PC-3 (cell line): ENCODE results near the gene TBXA2R. TPM values are rescaled to one million over a fixed set of nuclear protein-coding genes. Genes with fewer than 3 reads are reported as not detected.

Source experiments
- ATAC-seq: fragments of 200-7000 bp; cut with Tn5 transposase; 2 replicates; pipeline ENCODE4 v1.9.1; 2020; ENCODE audit warnings: mild to moderate bottlenecking, moderate library complexity
- BruUV-seq: library from RNA; stranded (reverse); fragments of 400-500 nt; replicated peaks from 2 replicates; lab custom pipeline; 2021; lab: Mats Ljungman, UMichigan
- CTCF ChIA-PET: fragments of 300-600 bp; sonication (Branson Sonifier 250); formaldehyde crosslinking; loops from one replicate; lab custom pipeline; 2022; ENCODE audit warnings: antibody characterized with exemption; lab: Charles Lee
- POLR2A ChIA-PET: fragments of 300-600 bp; sonication (Branson Sonifier 250); formaldehyde crosslinking; loops from one replicate; lab custom pipeline; 2022; ENCODE audit warnings: antibody characterized with exemption; ENCODE audit not compliant: unreplicated experiment; lab: Charles Lee
- DNase-seq: peaks from one replicate; pipeline ENCODE4 v3.0.0-alpha.2; 2015
- H2AFZ ChIP-seq: fragments of 300-600 bp; sonication (generic); 2 replicates; pipeline ENCODE4 v1.6.0; 2016; ENCODE audit warnings: antibody characterized with exemption, low read length
- H3F3A ChIP-seq: fragments of 300-600 bp; sonication (generic); one replicate; pipeline ENCODE4 v1.6.0; 2017; ENCODE audit warnings: antibody characterized with exemption, low read length, control low read depth, mild to moderate bottlenecking; ENCODE audit not compliant: unreplicated experiment
- H3K27ac ChIP-seq: fragments of 300-600 bp; sonication (generic); 2 replicates; pipeline ENCODE4 v1.5.1; 2016; ENCODE audit warnings: mild to moderate bottlenecking, low read length
- H3K27me3 ChIP-seq: fragments of 300-600 bp; sonication (generic); 2 replicates; pipeline ENCODE4 v1.6.1; 2016; ENCODE audit warnings: low read length, mixed read lengths
- H3K36me3 ChIP-seq: fragments of 300-600 bp; sonication (generic); 2 replicates; pipeline ENCODE4 v1.6.1; 2016; ENCODE audit warnings: low read depth, mixed run types, low read length, mixed read lengths
- H3K4me1 ChIP-seq: fragments of 300-600 bp; sonication (generic); 2 replicates; pipeline ENCODE4 v1.5.1; 2016; ENCODE audit warnings: low read length; ENCODE audit not compliant: insufficient read depth
- H3K4me2 ChIP-seq: fragments of 300-600 bp; sonication (generic); 2 replicates; pipeline ENCODE4 v1.6.0; 2016; ENCODE audit warnings: low read length
- H3K4me3 ChIP-seq: fragments of 300-600 bp; sonication (generic); 2 replicates; pipeline ENCODE4 v1.5.1; 2016; ENCODE audit warnings: mild to moderate bottlenecking, low read length, mixed read lengths
- H3K79me2 ChIP-seq: fragments of 300-600 bp; sonication (generic); 2 replicates; pipeline ENCODE4 v1.6.1; 2017; ENCODE audit warnings: low read length, mixed read lengths
- H3K9ac ChIP-seq: fragments of 300-600 bp; sonication (generic); 2 replicates; pipeline ENCODE4 v1.6.0; 2016; ENCODE audit warnings: mild to moderate bottlenecking, low read length
- H3K9me2 ChIP-seq: fragments of 300-600 bp; sonication (generic); replicated peaks from 2 replicates; pipeline ENCODE4 v1.6.1; 2016; ENCODE audit warnings: mixed run types, low read length, mixed read lengths
- H3K9me3 ChIP-seq: fragments of 300-600 bp; sonication (generic); 2 replicates; pipeline ENCODE4 v1.6.1; 2016; ENCODE audit warnings: low read length, mixed read lengths
- H4K20me1 ChIP-seq: fragments of 300-600 bp; sonication (generic); 2 replicates; pipeline ENCODE4 v1.6.1; 2016; ENCODE audit warnings: low read length, mixed read lengths
- EZH2 ChIP-seq: fragments of 300-600 bp; sonication (generic); IDR thresholded peaks from one replicate; pipeline ENCODE4 v1.6.1; 2017; ENCODE audit warnings: antibody characterized with exemption, mild to moderate bottlenecking, low read length; ENCODE audit not compliant: unreplicated experiment
- EZH2phosphoT487 ChIP-seq: fragments of 300-600 bp; sonication (generic); IDR thresholded peaks from 2 replicates; pipeline ENCODE4 v1.6.1; 2018; ENCODE audit warnings: mild to moderate bottlenecking, antibody characterized with exemption, low read length, borderline replicate concordance
- intact Hi-C: fragments of 100-400 bp; cut with micrococcal nuclease; formaldehyde crosslinking; loops from 2 replicates; pipeline ENCODE4 v1.9.0; 2023
- total RNA-seq: library from RNA; depleted of rRNA; stranded (reverse); fragments of >200 nt; gene quantifications from 2 replicates; pipeline ENCODE4 v1.2.3, GENCODE V29; 2014
- TF ChIP-seq, protein P1 (sequence below): fragments of 300-600 bp; sonication (generic); conservative IDR thresholded peaks from 2 replicates; pipeline ENCODE4 v1.5.1; 2017; ENCODE audit warnings: antibody characterized with exemption, low read depth, mild to moderate bottlenecking, low read length

TBXA2R gene
- total RNA-seq, 1 experiment from 2014 or later, result 0.77 TPM

DNA sequence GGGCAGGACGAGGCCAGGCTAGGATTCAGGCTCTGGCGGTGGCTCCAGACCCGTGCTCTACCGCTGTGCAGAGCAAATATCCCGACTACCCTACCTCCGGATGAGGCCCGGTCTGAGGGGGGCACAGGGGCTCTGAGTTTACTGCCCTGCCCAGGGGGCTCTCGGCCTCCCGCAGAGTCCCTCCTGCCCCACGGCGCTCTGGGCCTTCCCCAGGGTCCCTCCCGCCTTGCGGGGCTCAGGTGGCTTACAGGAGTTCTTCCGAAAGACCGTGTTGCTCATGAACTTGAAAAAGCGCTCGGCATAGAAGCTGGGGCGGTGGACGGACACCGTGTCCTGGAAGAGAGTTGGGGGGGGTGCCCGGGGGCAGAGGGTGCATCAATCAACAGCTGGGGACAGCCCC lies 39.1 kb upstream of the TBXA2R start:
- Histone ChIP-seq H3K79me2 (no peaks in the 10 kb centered on the region), H3K4me1 (no peaks in the 10 kb centered on the region), H3F3A (no peaks in the 10 kb centered on the region), H3K9ac (no peak overlapping the region), H3K9me3 (no peaks in the 10 kb centered on the region), H3K36me3 (no peaks in the 10 kb centered on the region), H3K9me2 (no peaks in the 10 kb centered on the region), H3K4me2 (no peak overlapping the region), H4K20me1 (no peaks in the 10 kb centered on the region), H3K27me3 (no peaks in the 10 kb centered on the region), H3K4me3 (no peak overlapping the region), H2AFZ (no peak overlapping the region), H3K27ac (no peak overlapping the region)
- TF ChIP-seq EZH2phosphoT487, result no peak
- TF ChIP-seq, protein P1, sequence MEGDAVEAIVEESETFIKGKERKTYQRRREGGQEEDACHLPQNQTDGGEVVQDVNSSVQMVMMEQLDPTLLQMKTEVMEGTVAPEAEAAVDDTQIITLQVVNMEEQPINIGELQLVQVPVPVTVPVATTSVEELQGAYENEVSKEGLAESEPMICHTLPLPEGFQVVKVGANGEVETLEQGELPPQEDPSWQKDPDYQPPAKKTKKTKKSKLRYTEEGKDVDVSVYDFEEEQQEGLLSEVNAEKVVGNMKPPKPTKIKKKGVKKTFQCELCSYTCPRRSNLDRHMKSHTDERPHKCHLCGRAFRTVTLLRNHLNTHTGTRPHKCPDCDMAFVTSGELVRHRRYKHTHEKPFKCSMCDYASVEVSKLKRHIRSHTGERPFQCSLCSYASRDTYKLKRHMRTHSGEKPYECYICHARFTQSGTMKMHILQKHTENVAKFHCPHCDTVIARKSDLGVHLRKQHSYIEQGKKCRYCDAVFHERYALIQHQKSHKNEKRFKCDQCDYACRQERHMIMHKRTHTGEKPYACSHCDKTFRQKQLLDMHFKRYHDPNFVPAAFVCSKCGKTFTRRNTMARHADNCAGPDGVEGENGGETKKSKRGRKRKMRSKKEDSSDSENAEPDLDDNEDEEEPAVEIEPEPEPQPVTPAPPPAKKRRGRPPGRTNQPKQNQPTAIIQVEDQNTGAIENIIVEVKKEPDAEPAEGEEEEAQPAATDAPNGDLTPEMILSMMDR, result no peak
- no peak for TF ChIP-seq EZH2
- BruUV-seq, result no TSS peak
- DNase-seq, result no peak
- ATAC-seq, result no peak
- ChIA-PET POLR2A (no interaction called here), CTCF (no interaction called here)
- intact Hi-C loops, result no loop called here

DNA sequence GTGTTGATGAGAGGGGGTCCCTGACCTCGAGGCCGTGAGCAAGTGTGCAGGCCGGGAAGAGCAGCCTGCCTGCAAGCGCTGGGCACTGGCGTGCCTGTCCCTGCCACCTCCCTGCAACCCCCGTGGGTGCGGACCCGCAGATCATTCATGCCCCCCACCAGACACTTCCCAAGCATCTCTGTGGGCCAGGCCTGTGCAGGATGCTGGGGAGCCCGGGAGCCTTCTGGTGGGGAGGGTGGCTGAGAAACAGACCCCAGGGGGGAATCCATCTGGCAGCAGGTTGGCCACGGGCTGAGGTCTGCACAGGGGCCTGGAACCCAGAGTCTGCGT lies 38.4 kb upstream of the TBXA2R start:
- Histone ChIP-seq H4K20me1 (no peaks in the 10 kb centered on the region), H3K36me3 (no peaks in the 10 kb centered on the region), H3K79me2 (no peaks in the 10 kb centered on the region), H3K9me3 (no peaks in the 10 kb centered on the region), H3K27me3 (no peaks in the 10 kb centered on the region), H3K27ac (no peak overlapping the region), H3K9me2 (no peaks in the 10 kb centered on the region), H3K4me1 (no peaks in the 10 kb centered on the region), H3K9ac (no peak overlapping the region), H3F3A (no peaks in the 10 kb centered on the region), H3K4me2 (no peak overlapping the region), H3K4me3 (no peak overlapping the region), H2AFZ (no peak overlapping the region)
- intact Hi-C loops, result no loop called here
- BruUV-seq, result no TSS peak
- ChIA-PET CTCF (no interaction called here), POLR2A (no interaction called here)
- TF ChIP-seq, protein P1, result no peak
- TF ChIP-seq EZH2phosphoT487 (no peak), EZH2 (no peak)
- DNase-seq (no peak), ATAC-seq (no peak)

DNA sequence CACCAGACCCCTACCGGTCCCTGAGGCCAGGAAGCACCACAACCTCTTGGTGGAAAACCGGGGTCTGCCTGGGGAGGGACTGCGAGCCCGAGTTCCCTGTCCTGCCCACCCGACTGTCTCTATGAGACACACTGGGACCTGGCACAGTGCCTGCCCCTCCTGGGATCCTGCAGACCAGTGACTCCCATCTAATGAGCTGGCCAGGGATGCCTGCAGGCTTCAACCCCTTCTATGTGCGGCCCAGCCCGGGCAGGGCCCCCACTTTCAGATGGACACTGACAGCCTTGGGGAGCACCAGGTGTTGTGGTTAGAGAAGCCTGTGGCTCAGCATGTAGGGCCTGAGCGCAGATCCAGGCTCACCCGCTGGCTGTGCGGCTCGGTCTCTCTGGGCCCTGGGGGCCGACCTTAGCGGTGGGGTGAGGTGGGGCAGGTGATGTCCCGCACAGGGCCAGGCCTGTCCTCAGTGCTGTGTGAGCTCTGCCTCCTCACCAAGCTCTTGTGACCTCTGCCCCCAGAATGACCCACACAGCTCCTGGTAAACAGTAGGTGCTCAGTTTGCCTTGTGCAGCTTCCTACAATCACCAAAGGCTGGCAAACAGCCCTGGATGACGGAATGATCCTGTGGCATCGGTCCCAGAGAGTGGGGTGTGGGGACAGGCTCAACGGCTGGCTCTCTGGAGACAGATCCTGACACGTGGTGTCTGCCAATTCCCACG lies 37.8 kb upstream of the TBXA2R start:
- ATAC-seq, result no peak; the same call in 1 of the 2 replicates
- Histone ChIP-seq H3K36me3 (no peaks in the 10 kb centered on the region), H4K20me1 (no peaks in the 10 kb centered on the region), H3K27me3 (no peaks in the 10 kb centered on the region), H3K9me2 (no peaks in the 10 kb centered on the region), H3K4me2 (no peak overlapping the region), H3F3A (no peaks in the 10 kb centered on the region), H3K4me1 (no peaks in the 10 kb centered on the region), H3K79me2 (no peaks in the 10 kb centered on the region), H3K9ac (no peak overlapping the region), H3K4me3 (no peak overlapping the region), H3K27ac (no peak overlapping the region), H3K9me3 (no peaks in the 10 kb centered on the region), H2AFZ (no peak overlapping the region)
- TF ChIP-seq EZH2phosphoT487, result no peak
- no peak for TF ChIP-seq EZH2
- TF ChIP-seq, protein P1, result no peak
- POLR2A ChIA-PET, result no interaction called here
- CTCF ChIA-PET, result no interaction called here
- BruUV-seq, result no TSS peak
- intact Hi-C loops, result no loop called here
- DNase-seq, result no peak
